Peyer's patch (tissue), 4 donors: Measurements from ENCODE around the gene FAM219A.

ENCODE experiments used
- POLR2A ChIP-seq, 2 donors: fragments of 450-650 bp; IDR thresholded peaks; one replicate each; pipeline ENCODE4 v1.5.1; 2017; ENCODE audit warnings: antibody characterized with exemption in 2 of 2, mild to moderate bottlenecking in 2 of 2, moderate library complexity in 2 of 2
- TF ChIP-seq, protein P1 (sequence below), 6 experiments: fragments of 450-650 bp in 4 of 6; fragments of 200-600 bp in 2 of 6; sonication (generic) in 1 of 6; IDR thresholded peaks; one replicate each; pipeline ENCODE4 v1.5.1; 2017 to 2019; ENCODE audit warnings: antibody characterized with exemption in 6 of 6, mild to moderate bottlenecking in 3 of 6, moderate library complexity in 1 of 6

DNA sequence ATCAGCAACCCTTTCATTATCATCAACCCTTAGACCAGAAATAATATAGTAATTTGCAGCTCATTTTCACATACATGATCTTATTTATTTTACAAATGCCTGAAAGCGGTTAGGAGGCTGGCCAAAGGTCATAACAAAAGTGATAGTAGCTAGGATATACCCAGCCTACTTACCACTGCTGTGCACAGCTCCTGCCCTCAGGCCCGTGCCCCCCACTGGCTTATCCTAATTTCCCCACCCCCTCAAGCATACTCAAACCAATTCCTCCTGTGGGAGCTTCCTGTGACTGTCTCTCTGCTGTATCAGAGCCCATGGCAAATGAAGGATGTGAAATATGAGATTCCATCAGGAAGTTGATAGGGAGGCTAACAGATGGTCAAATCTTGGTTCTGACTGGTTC, 14.8 kb downstream of the FAM219A start:
- TF ChIP-seq, protein P1, sequence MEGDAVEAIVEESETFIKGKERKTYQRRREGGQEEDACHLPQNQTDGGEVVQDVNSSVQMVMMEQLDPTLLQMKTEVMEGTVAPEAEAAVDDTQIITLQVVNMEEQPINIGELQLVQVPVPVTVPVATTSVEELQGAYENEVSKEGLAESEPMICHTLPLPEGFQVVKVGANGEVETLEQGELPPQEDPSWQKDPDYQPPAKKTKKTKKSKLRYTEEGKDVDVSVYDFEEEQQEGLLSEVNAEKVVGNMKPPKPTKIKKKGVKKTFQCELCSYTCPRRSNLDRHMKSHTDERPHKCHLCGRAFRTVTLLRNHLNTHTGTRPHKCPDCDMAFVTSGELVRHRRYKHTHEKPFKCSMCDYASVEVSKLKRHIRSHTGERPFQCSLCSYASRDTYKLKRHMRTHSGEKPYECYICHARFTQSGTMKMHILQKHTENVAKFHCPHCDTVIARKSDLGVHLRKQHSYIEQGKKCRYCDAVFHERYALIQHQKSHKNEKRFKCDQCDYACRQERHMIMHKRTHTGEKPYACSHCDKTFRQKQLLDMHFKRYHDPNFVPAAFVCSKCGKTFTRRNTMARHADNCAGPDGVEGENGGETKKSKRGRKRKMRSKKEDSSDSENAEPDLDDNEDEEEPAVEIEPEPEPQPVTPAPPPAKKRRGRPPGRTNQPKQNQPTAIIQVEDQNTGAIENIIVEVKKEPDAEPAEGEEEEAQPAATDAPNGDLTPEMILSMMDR (IDR thresholded peaks at IDR 0.05) = no peak
- TF ChIP-seq POLR2A (IDR thresholded peaks at IDR 0.05) = no peak
